Testis (tissue), 2 donors: ENCODE results near the gene OR5D16.

ENCODE experiments used
- POLR2A ChIP-seq: fragments of 450-650 bp; IDR thresholded peaks from one replicate; pipeline ENCODE4 v1.6.1; 2017; ENCODE audit warnings: antibody characterized with exemption, mild to moderate bottlenecking, moderate library complexity
- TF ChIP-seq, protein P1 (sequence below), 3 experiments: fragments of 450-650 bp in 2 of 3; fragments of 200-600 bp in 1 of 3; sonication (generic) in 1 of 3; IDR thresholded peaks; one replicate each; pipeline ENCODE4 v1.5.1; 2016 to 2019; ENCODE audit warnings: antibody characterized with exemption in 3 of 3, mild to moderate bottlenecking in 2 of 3, moderate library complexity in 1 of 3

DNA sequence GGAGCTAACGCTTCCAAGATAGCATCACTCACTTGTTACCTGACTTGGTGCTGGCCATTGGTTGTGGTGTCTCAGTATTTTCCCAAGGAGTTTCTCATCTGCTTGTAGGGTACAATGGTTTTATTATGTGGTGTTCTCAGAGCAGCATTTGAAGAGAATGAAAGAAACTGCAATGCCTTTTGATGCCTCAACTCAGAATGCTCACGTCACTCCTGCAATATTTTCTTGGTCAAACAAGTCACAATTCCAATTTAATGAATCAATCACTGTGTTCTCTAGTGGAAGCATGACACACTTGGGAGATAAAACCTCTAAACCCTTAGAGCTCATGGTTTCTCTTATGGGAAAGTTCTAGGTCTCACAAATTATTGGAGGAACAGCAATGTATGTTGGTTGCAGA, 45.2 kb upstream of the OR5D16 start:
- TF ChIP-seq, protein P1, sequence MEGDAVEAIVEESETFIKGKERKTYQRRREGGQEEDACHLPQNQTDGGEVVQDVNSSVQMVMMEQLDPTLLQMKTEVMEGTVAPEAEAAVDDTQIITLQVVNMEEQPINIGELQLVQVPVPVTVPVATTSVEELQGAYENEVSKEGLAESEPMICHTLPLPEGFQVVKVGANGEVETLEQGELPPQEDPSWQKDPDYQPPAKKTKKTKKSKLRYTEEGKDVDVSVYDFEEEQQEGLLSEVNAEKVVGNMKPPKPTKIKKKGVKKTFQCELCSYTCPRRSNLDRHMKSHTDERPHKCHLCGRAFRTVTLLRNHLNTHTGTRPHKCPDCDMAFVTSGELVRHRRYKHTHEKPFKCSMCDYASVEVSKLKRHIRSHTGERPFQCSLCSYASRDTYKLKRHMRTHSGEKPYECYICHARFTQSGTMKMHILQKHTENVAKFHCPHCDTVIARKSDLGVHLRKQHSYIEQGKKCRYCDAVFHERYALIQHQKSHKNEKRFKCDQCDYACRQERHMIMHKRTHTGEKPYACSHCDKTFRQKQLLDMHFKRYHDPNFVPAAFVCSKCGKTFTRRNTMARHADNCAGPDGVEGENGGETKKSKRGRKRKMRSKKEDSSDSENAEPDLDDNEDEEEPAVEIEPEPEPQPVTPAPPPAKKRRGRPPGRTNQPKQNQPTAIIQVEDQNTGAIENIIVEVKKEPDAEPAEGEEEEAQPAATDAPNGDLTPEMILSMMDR (IDR thresholded peaks at IDR 0.05), result no peak
- no peak for TF ChIP-seq POLR2A
